ENCODE data around the gene NKAP.

GRCh38 chrX:119983494-119983893 lies 39.9 kb upstream of the NKAP start:
- TF ChIP-seq EP300 (IDR thresholded peaks at IDR 0.05), result no peak
- TF ChIP-seq, protein P1, sequence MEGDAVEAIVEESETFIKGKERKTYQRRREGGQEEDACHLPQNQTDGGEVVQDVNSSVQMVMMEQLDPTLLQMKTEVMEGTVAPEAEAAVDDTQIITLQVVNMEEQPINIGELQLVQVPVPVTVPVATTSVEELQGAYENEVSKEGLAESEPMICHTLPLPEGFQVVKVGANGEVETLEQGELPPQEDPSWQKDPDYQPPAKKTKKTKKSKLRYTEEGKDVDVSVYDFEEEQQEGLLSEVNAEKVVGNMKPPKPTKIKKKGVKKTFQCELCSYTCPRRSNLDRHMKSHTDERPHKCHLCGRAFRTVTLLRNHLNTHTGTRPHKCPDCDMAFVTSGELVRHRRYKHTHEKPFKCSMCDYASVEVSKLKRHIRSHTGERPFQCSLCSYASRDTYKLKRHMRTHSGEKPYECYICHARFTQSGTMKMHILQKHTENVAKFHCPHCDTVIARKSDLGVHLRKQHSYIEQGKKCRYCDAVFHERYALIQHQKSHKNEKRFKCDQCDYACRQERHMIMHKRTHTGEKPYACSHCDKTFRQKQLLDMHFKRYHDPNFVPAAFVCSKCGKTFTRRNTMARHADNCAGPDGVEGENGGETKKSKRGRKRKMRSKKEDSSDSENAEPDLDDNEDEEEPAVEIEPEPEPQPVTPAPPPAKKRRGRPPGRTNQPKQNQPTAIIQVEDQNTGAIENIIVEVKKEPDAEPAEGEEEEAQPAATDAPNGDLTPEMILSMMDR (IDR thresholded peaks at IDR 0.05), result no peak
- no peak for TF ChIP-seq POLR2AphosphoS5 (IDR thresholded peaks at IDR 0.05)

All from gastroesophageal sphincter (tissue), 3 donors.